GM18858 (cell line): Measurements from ENCODE around the gene SRPK2.
"Not testable (repeated sequence)": the region's sequence is repeated elsewhere in the genome, so short reads cannot be mapped to it uniquely, and the experiment has no call there.

Source experiments
- ATAC-seq: cut with Tn5 transposase; IDR thresholded peaks from one replicate; pipeline ENCODE4 v1.9.1; 2021; ENCODE audit not compliant: unreplicated experiment

Gene SRPK2

DNA sequence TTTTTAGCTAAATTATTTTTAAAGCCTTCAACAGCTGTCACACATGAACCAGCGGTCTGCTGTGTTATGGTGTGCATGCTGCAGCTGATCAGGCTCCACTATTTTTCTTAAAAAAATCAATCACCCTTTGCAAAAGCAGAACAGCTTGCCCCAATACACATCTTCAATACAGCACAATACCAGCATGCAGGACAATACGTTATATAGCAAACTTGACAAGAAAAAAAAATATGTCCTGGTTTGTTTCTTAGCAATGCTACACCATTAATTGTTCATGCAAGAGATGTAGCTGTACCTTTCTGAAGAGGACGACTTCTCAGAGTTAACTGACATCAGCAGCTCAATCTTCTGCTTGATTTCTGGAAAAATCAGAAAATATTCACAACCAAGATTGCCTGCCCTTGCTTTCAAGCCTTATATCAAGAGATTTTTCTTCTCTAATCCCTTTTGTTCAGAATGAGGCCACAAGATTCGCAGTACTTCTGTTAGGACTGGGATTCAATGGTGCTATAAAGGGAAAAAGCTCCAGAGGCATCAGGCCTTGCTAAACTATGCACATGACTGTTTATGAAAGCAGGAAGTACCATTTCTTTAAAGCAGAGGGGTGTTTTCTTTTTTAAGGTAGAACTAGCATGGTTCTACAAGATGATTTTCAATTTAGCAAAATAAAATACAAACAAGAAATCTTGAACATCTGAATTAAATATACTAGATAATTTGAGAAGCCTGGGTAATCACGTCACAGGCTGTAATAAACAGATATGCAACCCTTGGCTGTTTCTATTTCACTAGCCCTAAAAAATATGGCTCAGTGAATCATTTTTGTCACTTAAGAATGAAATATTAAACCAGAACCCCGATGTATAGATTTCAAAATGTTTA is 120.0 kb downstream of the SRPK2 start:
- no peak for ATAC-seq

DNA sequence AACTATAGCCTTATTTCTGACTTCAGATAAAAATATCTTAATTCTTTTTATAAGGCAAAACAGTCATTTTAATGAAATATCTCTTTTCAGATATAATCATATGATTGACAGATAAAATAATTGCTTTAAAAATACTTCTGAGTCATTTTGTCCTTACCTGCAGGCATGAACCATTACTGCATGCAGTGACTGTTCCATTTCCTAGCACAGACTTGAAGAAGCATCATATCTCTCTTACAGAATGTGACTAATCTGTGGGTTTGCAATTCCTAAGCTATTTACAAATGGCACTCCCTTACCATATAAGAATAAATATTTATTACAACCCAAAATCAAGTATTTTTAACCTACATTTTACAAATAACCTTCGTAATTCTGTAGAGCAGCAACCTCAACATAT is 120.7 kb downstream of the SRPK2 start:
- no peak for ATAC-seq

DNA sequence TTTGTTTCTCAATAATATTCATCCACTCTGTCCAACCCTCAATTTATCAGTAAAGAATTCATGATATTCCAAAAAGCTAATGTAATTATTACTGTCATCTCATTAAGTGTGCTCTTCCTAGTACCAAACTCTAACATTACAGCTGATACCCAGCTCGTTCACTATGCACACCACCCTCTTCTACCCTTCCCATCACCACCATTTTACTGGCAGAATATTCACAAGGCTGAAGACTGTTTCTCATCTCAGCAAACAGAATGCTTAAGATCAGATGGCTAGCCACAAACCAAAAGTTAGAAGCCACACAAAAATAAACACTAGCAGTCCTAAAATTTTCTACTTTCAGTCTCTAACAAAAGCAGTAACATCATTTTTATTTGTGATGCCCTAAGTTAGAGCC is 121.5 kb downstream of the SRPK2 start:
- no peak for ATAC-seq

DNA sequence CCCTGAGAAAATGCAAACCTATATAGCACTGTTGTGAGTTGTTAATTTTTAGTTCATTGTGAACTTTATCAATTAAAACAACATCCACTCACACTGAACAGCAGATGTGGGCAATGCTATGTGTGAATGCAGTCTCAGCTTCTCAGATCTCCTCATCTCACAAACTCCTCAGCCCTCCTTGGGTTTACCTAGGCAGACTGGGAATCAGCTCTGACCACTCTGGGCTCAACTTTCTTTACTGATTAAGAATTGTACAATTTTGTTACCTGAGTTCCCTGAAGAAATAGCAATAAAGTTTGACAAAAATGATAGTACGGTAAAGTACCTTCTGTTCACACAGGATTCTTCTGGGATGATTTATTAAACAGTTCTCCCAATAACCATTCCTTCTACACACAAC is 124.0 kb downstream of the SRPK2 start:
- no peak for ATAC-seq

DNA sequence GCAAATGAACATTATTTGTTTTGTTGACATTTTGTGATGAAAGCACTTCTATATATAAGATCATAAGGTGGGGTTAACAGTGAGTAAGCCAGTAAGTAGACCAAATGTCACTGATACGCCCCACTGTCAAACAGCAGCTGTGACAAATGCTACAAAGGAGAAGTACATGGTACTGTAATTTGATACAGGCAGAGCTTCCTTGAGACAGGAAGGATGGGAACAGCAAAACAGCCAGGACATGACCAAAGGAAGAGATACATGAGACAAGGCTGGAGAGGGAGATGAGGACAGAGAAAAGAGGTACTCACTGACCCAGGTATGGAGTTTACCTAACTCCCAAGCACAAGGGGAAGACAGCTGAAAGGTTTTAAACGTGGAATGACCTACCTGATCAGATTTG is 127.0 kb downstream of the SRPK2 start:
- ATAC-seq = no peak

DNA sequence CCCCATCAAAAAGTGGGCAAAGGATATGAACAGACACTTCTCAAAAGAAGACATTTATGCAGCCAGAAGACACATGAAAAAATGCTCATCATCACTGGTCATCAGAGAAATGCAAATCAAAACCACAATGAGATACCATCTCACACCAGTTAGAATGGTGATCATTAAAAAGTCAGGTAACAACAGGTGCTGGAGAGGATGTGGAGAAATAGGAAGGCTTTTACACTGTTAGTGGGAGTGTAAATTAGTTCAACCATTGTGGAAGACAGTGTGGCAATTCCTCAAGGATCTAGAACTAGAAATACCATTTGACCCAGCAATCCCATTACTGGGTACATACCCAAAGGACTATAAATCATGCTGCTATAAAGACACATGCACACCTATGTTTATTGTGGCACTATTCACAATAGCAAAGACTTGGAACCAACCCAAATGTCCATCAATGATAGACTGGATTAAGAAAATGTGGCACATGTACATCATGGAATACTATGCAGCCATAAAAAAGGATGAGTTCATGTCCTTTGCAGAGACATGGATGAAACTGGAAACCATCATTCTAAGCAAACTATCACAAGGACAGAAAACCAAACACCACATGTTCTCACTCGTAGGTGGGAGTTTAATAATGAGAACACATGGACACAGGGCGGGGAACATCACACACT is 128.4 kb downstream of the SRPK2 start:
- ATAC-seq = not testable (repeated sequence)

DNA sequence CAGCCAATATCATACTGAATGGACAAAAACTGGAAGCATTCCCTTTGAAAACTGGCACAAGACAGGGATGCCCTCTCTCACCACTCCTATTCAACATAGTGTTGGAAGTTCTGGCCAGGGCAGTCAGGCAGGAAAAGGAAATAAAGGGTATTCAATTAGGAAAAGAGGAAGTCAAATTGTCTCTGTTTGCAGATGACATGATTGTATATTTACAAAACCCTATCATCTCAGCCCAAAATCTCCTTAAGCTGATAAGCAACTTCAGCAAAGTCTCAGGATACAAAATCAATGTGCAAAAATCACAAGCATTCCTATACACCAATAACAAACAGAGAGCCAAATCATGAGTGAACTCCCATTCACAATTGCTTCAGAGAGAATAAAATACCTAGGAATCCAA is 129.8 kb downstream of the SRPK2 start:
- ATAC-seq = not testable (repeated sequence)

DNA sequence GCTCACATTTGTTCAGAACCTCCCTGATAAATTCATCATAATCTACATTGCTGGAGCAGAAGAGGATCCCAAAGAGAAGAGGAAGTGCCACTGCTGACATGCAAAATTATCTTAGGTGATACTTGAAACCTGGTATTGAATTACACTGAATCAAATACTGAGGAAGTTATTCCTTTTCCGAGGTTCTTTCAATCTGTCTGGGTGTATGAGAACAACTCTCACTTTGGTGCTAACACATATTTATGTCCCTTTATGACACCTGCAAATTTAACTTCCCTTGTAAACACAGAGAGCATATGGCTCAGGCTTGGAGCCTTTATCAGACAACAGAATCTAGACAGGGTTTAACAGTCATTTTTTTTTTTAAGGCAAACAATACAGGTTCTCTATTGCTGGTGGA is 131.4 kb downstream of the SRPK2 start:
- no peak for ATAC-seq

DNA sequence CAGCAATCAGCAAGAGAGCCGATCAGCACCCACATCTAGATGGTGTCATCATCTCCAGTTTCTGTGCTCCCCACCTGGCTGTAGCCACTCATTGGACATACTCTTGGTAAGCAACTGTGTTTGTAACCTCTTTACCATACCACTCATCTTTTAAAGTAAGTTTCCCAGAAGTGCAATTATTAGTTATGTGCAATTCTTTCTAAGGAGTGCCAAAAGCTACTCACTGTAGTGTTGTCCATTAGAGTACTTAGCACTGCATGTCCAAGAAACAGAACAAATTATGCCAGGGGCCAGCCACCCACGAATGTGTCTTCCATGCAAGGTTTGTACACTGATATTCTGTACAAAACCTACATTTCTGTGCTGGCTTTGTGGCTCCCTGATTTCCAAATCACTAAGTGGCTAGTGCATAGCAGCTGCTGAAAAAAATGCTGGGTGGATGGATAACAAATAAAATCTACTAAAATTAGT is 131.9 kb downstream of the SRPK2 start:
- ATAC-seq = no peak

DNA sequence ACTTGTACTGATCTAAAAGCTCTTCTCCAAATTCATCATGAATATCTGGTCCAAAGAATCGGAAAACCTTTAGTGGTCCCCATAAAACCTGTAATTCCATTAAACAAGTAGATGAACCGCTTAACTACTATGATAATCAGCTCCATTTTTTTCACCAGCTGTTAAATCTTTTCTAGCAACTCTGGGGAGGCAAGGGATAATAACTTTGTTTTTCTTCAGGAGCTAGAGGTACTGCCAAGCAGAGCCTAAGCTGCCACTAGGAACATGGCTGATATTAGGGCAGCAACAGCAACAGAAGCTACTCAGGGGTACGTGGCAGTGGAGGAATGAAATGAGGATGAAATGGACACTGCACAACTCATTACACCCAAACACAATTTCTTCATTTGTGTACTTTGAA is 138.0 kb downstream of the SRPK2 start:
- ATAC-seq = no peak

DNA sequence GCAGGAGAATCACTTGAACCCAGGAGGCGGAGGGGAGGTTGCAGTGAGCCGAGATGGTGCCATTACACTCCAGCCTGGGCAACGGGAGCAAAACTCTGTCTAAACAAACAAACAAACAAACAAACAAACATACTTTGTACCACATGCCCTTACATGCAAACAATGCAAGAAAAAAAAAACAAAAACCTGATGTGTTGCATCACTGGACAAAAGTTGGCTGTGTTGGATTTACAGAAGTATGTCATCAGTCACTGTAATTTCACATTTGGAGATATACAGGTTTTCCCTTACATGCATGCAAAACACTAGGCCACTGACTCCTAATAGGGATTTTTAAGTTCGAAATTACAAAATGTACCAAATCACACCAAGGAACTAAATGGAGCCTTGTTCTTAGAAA is 138.5 kb downstream of the SRPK2 start:
- no peak for ATAC-seq

DNA sequence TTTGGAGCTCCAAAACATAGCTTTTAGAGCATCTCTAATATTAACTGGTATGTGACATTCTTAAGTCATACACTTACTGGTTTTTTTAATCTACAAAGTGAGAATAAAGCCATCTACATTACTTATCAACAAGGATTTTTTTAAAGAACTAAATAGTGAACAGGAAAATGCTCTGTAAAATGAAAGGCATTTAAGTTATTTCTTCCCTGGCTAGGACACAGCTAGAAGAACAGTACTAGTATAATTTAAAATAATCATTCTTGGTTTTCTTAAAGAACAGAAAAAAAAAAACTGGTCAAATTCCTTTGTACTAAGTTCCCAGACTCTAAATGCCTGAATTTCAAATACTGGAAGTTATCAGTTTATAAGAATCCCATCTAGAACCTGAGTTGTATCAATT is 139.5 kb downstream of the SRPK2 start:
- no peak for ATAC-seq

DNA sequence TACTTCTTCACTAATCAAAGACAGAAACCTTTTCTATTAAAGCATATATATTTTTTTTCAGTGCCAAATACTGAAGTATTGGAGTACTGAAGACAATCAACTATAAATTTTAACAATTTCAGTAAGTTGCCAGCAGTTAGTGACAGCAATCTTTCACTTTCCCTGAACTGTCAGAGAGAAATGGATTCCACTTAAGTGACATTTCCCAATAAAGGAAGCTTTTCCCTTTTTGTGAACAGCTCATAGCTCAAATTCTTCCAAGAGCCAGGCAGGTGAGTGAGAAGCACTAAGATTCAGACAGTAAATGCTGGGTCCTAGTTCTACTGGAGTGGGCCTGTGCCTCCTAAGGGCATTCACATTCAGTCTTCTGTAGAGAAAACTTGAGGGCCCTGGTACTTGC is 142.0 kb downstream of the SRPK2 start:
- ATAC-seq = no peak

DNA sequence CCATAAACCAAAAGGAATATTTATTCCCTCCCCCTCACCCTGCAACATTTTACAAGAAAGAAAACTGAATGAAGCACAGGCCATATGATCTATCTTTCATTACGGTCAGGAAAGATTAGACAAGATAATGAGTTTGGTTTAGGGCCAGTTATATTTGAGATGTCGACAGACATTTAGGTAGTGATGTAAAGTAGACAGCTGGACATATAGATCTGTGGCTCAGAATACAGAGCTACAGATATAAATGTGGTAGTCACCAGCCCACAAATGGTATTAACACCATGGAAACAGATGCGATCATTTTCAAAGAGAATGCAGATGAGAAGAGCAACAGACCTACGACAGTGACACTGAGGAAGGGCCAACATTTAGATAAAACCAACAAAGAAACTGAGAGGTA is 142.5 kb downstream of the SRPK2 start:
- ATAC-seq = no peak

DNA sequence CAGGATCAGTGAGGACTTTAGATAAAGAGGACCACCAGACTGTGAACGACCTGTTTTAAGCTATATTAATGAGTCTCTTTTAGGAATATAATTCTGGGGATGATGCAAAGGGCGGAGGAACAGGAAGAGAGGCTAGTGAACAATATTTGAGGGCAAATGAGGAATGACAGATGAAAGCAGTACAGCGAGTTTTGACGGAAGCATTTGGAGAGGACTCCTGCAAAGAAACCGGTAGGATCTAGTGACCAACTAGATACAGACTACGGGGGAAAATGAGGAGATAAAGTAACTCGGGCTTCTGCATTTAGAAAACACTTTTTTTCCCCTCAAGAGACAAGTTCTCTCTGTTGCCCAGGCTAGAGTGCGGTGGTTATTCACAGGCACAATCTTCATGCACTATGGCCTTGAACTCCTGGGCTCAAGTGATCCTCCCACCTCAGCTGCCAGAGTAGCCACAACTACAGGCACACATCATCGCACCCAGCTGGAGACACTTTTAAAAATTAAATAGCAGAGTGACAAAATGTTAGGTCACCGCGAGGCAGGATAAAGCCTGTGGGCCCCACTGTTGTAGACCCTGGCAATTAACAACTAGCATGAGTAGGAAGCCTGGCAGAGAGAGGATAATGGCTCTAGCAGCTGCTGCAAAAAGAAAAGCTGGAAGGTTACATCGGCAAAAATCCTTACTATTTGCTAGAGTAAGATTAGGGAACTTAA is 143.2 kb downstream of the SRPK2 start:
- no peak for ATAC-seq

DNA sequence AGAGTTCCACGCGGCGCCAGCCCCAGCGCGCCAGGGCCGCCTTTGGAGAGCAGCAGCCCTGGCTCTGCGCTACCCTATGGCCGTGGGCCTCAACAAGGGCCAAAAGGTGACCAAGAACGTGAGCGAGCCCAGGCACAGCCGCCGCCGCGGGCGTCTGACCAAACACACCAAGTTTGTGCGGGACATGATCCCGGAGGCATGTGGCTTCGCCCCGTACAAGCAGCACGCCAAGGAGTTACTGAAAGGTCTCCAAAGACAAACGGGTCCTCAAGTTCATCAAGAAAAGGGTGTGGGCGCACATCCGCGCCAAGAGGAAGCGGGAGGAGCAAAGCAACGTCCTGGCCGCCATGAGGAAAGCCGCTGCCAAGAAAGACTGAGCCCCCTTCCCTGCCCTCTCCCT is 144.1 kb downstream of the SRPK2 start:
- no peak for ATAC-seq

DNA sequence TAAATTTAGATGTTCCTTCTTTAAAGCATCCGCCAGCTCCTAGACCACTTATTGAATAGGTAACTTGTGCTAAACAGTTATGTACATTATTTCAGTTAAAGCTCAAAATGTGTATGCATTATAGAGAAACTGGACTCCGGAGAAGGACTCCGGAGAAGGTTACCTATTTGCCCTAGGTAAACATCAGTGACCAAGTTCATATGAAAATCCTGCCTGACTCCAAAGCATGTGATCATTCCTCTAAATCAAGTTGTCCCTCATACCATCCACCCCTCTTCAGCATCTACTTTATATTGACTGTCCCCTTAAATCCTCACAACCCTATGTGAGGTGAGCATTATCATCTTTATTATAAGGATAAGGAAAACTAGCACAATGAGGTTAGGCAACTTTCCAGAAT is 147.5 kb downstream of the SRPK2 start:
- ATAC-seq = no peak

DNA sequence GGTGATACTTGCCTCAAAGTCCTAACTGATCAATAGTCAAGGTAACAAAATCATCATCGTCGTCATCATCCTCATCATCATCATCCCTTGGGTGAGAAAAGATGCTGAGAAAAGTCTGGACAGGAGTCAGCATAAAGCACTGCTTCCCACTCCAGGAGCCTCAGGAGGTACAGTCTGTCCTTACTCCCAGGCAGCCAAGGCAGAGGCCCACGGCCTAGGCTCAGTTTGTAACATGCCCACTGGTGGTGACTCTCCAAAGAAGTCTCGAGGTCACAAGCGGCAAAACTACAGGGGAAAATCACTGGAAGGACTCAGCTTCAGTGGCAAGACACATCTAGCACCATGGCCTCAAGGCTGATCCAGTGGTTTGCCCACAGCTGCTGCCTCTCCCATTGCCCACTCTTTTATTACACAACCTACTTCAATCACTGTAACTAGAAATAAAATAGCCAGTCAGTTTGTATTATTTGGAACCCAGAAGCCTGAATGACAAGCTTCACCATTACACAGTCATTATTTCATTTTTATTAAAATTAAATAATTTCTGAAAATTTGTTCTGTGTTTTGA is 150.4 kb downstream of the SRPK2 start:
- ATAC-seq = no peak

DNA sequence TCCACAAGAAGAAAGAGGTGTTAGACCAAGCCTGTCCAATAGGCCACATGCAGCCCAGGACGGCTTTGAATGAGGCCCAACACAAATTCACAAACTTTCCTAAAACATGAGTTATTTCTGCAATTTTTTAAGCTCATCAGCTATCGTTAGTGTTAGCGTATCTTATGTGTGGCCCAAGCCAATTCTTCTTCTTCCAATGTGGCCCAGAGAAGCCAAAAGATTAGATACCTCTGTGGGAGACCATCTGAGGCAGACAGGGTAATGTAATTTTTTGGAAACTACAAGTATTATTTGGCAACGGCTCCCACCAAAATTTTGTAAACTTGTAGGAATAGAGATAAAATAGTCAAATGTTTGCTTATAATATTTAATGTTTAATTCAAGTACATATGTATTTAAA is 153.8 kb downstream of the SRPK2 start:
- ATAC-seq = no peak

DNA sequence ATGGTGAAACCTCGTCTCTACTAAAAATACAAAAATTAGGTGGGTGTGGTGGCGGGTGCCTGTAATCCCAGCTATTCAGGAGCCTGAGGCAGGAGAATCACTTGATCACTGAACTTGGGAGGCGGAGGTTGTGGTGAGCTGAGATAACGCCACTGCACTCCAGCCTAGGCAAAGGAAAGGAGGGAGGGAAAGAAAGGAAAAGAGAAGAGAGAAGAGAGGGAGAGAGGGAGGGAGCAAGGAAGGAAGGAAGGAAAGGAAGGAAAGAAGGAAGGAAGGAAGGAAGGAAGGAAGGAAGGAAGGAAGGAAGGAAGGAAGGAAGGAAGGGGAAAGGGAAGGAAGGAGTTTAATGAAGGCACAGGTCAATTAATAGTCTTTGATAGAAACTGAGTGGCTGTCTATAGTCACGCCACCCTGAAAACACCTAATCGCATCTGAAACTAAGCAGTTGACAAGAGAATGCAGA is 155.9 kb downstream of the SRPK2 start:
- ATAC-seq = not testable (repeated sequence)

DNA sequence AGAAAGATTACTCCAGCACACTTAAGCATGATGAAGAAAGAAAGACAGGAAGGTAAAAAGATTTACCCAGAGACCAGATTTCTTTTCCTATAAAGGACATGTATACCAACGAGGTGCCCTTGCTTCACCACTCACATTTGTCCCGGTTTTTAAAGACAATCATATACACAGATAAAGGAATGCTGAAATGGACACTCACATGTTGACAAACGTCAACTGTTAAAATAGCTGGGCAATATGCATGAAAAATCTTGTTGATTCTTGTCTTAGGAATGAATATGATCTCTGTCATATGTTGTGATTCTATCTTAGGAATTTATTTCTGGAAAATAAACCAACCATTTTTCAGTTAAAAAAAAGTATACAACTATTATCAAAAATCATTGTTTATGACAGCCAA is 158.2 kb downstream of the SRPK2 start:
- no peak for ATAC-seq
